ENCODE results near the gene FOXO3B. TPM values are rescaled to one million over a fixed set of nuclear protein-coding genes. Genes with fewer than 3 reads are reported as not detected.
"Not testable (repeated sequence)": the region's sequence is repeated elsewhere in the genome, so short reads cannot be mapped to it uniquely, and the experiment has no call there.

Gene FOXO3B
- total RNA-seq = 1 to 10 TPM; 1.0 to 1.7 (median 1.3) TPM
- polyA plus RNA-seq = 1 to 10 TPM in 1 of 3 donors, under 1 TPM in 2; 0.35 to 2.1 (median 0.51) TPM
- long read RNA-seq, donor 1 = 0 reads
- long read RNA-seq, donor 2 = 0 reads

GRCh38 chr17:18681767-18682571 is at the start of gene FOXO3B:
Gene FOXO3B (minus strand): TSS chr17:18682314. CDS start chr17:18681651, 663 bp downstream.
- ATAC-seq (peak; percentile 98 to 99 (median 98)), DNase-seq (peak; percentile 88 to 90)
- H3K36me3 ChIP-seq (ENCODE audit: insufficient read depth in 1 of 2, low read depth in 1 of 2); H3K9me3 ChIP-seq; H3K4me1 ChIP-seq; H3K27me3 ChIP-seq (ENCODE audit: insufficient read depth in 3 of 3, low read length in 2 of 3); H3K27ac ChIP-seq; intact Hi-C loops (cut with DNase I): not testable (repeated sequence)
- 0 to 2% (median 1%) methylated on average over 37 to 53 of the region's 58 CpGs for WGBS, 3 donors
- H3K4me3 ChIP-seq = peak within 1 kb of the TSS; percentile 71

- H3K27me3 ChIP-seq (ENCODE audit: insufficient read depth in 3 of 3, low read length in 2 of 3); H3K9me3 ChIP-seq; ATAC-seq; DNase-seq; intact Hi-C loops (cut with DNase I): not testable (repeated sequence)
- 88 to 95% (median 90%) methylated on average over 1 of the region's 1 CpG for WGBS, 3 donors
- Histone ChIP-seq H3K27ac (peak overlapping the region; percentile 36), H3K4me3 (peak overlapping the region; percentile 52), H3K36me3 (ENCODE audit: insufficient read depth in 1 of 2, low read depth in 1 of 2) (peaks cover 0 to 30% of the 10 kb centered on the region in 2 donors), H3K4me1 (peaks cover 18% of the 10 kb centered on the region)
Observed at GRCh38 chr17:18723509-18723908, 41.4 kb upstream of the FOXO3B start.

GRCh38 chr17:18722612-18723011 is 40.5 kb upstream of the FOXO3B start:
- DNase-seq = not testable (repeated sequence)
- Histone ChIP-seq H3K27ac (peak overlapping the region; percentile 71), H3K4me3 (peak overlapping the region; percentile 52)

GRCh38 chr17:18721775-18722547 is 39.8 kb upstream of the FOXO3B start:
- H3K36me3 ChIP-seq (ENCODE audit: insufficient read depth in 1 of 2, low read depth in 1 of 2) = peaks cover 0 to 23% of the 10 kb centered on the region in 2 donors
- ATAC-seq = peak; percentile 74 to 90 (median 80)
- H3K9me3 ChIP-seq; intact Hi-C loops (cut with DNase I); H3K27me3 ChIP-seq (ENCODE audit: insufficient read depth in 3 of 3, low read length in 2 of 3); DNase-seq: not testable (repeated sequence)
- H3K4me3 ChIP-seq = peak overlapping the region; percentile 52
- H3K27ac ChIP-seq = peak overlapping the region; percentile 71
- WGBS, 3 donors = 31 to 79% (median 73%) methylated on average over 1 to 3 of the region's 12 CpGs
- peaks cover 18% of the 10 kb centered on the region for H3K4me1 ChIP-seq

More at GRCh38 chr17:18722612-18723011, 40.5 kb upstream of the FOXO3B start:
- WGBS, 3 donors = 35 to 65% (median 39%) methylated on average over 4 to 5 of the region's 5 CpGs
- ATAC-seq = peak; percentile 40 to 75 (median 65)
- H3K9me3 ChIP-seq; H3K27me3 ChIP-seq (ENCODE audit: insufficient read depth in 3 of 3, low read length in 2 of 3); intact Hi-C loops (cut with DNase I): not testable (repeated sequence)
- peaks cover 18% of the 10 kb centered on the region for H3K4me1 ChIP-seq
- peaks cover 0 to 30% of the 10 kb centered on the region in 2 donors for H3K36me3 ChIP-seq (ENCODE audit: insufficient read depth in 1 of 2, low read depth in 1 of 2)

GRCh38 chr17:18719428-18720110 is 37.5 kb upstream of the FOXO3B start:
- H3K4me1 ChIP-seq; H3K4me3 ChIP-seq; H3K9me3 ChIP-seq; H3K27me3 ChIP-seq (ENCODE audit: insufficient read depth in 3 of 3, low read length in 2 of 3); intact Hi-C loops (cut with DNase I); H3K36me3 ChIP-seq (ENCODE audit: insufficient read depth in 1 of 2, low read depth in 1 of 2); DNase-seq; ATAC-seq: not testable (repeated sequence)
- peak overlapping the region; percentile 53 for H3K27ac ChIP-seq
- whole genome bisulfite sequencing, 3 donors = 74 to 82% (median 77%) methylated on average over 11 to 12 of the region's 12 CpGs

GRCh38 chr17:18718643-18719427 is 36.7 kb upstream of the FOXO3B start:
- H3K36me3 ChIP-seq (ENCODE audit: insufficient read depth in 1 of 2, low read depth in 1 of 2); H3K27me3 ChIP-seq (ENCODE audit: insufficient read depth in 3 of 3, low read length in 2 of 3); ATAC-seq; DNase-seq; H3K4me3 ChIP-seq; H3K9me3 ChIP-seq; intact Hi-C loops (cut with DNase I); H3K4me1 ChIP-seq: not testable (repeated sequence)
- peak overlapping the region; percentile 53 for H3K27ac ChIP-seq
- 46 to 57% (median 52%) methylated on average over 8 of the region's 9 CpGs for WGBS, 3 donors
